AG20443 (cell line): Measurements from ENCODE around the gene AMOTL1.
A peak's percentile ranks its signal among the peaks of the same experiment; 100 is the strongest.

Experiments
- DNase-seq: peaks from one replicate; pipeline ENCODE4 v3.0.0; 2012; ENCODE audit warnings: low spot score, mixed read lengths

The AMOTL1 gene

GRCh38 chr11:94857337-94857736 lies 89.2 kb downstream of the AMOTL1 start:
- DNase-seq: no peak

- DNase-seq: no peak
These were observed 90.0 kb downstream of the AMOTL1 start for GRCh38 chr11:94858012-94858705.

- no peak for DNase-seq
These were observed 92.2 kb downstream of the AMOTL1 start for GRCh38 chr11:94860333-94860732.

GRCh38 chr11:94861306-94861845 lies 93.2 kb downstream of the AMOTL1 start:
- no peak for DNase-seq

DNA sequence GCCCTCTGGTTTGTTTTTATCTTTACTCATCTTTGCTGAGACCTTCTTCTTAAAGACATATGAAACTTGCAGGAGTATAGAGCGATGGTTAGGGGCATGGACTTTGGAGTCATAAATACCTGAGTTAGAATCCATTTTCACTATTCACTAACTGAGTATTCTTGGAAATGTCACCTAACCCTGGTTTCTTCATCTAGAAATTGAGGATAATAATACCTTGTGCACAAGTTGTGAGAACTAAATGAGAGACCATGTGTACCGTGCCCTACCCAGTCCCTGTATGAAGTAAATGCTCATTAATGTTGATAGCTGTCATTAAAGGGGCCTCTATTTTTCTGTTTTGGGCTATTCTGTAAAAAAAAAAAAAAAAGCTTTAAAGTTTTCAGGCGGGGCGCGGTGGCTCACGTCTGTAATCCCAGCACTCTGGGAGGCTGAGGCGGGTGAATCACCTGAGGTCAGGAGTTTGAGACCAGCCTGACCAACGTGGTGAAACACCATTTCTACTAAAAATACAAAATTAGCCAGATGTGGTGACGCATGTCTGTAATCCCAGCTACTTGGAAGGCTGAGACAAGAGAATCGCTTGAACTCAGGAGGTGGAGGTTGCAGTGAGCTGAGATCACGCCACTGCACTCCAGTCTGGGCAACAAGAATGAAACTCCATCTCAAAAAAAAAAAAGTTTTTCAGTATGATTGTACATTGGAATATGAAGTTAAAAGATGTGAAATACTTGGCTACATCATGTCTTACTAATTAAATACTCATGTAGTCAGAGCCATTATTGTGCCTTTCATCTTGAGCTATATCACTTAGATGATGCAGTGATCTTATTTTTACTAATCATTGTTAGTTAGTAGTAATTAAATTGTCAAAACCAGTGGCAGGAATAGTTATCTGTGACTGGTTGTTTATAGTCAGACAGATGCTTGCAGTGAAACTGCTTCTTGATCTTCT lies 95.0 kb downstream of the AMOTL1 start:
- DNase-seq: peak; percentile 29

GRCh38 chr11:94864506-94865045 lies 96.4 kb downstream of the AMOTL1 start:
- DNase-seq: no peak

- DNase-seq: no peak
These were observed 98.2 kb downstream of the AMOTL1 start for GRCh38 chr11:94866231-94866822.

DNA sequence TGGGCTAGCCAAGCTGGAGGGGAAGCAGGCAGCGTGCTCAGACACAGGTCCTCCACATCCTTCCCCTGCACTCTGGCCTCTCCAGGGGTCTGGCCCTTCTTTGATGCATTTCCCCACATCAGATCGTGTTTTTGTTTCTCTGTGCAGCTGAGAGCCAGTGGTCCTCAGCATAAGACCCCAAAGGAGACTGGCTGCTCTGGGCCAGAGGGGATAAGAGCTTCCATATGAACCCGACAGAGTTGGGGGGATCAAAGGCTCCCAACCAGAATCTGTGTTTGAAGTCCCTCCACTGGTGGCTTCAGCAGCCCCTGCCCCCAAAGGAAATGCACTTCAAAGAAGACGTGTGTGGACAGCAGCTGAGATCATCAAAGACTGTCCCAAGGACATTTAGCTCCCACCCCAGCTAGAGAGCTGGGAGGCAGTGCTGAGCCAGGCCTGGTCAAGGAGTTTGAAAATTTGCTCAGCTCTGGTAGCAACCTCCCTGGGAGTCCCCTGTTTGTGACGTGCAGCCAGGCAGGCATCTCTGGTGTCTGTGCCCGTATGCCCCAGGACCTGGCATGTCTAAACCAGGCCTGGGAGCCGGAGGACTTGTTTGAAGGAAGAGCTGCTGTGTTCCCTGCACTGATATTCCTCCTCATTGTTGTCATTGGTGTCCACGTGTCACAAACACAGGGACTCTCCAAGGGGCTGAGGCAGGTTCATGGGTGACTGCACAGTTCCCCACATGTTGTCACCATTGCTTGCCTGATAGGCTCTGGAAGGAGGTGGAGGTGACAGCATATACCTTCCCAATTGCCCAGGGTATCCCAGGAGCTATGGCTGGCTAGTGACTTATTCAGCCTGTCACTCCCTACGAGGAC lies 99.0 kb downstream of the AMOTL1 start:
- DNase-seq: no peak

GRCh38 chr11:94868468-94868867 lies 100.3 kb downstream of the AMOTL1 start:
- no peak for DNase-seq

GRCh38 chr11:94869186-94869585 lies 101.0 kb downstream of the AMOTL1 start:
- DNase-seq: no peak

- no peak for DNase-seq
These were observed 102.3 kb downstream of the AMOTL1 start for GRCh38 chr11:94870422-94870821.

GRCh38 chr11:94871491-94872185 lies 103.5 kb downstream of the AMOTL1 start:
- no peak for DNase-seq

DNA sequence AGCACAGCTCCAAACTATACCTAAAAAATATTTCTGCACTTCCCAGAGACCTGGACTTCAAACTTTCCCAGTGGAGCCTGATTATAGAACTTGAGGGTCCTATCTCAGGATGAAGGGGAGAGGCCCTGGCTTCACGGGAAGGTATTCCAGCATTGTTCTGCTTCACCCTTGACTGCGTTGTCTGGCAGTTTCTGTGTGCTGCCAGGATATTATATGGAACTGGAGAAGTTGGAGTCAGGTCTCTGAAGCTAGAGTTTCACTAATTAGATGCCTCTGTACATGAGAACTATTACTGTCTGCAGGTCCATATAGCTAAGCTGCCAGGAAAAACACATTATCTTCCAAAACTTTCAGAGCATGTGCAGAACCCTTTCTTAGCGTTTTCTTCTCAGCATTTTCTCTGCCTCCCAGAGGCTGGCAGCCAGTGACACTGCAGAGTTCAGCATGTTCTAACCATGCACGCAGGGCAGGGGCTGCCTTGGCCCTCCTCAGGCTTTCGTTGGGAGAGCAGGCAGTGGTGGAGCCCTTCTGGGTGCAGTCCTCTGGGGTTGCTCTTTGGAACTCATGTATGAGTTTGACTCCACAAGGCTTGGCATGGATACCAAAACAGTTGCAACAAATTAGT lies 105.9 kb downstream of the AMOTL1 start:
- no peak for DNase-seq

DNA sequence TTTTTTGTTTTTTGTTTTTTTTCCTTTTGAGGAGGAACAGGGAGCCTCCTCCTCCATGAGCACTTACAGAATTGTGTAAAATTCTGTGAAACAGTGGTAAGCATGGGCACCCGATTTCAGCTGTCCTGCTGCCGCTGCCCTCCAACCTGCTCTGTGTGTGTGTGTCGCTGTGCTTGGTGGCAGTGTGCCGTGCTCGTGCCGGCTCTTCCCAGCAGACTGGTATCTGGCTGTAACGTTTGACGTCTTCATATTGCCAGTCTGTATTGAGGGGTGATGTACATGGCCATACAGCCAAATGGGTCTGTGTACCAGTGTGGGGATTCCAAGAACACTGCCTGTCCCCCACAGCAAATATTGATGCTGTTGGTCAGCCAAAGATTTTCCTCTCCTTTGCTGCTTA lies 108.1 kb downstream of the AMOTL1 start:
- no peak for DNase-seq

DNA sequence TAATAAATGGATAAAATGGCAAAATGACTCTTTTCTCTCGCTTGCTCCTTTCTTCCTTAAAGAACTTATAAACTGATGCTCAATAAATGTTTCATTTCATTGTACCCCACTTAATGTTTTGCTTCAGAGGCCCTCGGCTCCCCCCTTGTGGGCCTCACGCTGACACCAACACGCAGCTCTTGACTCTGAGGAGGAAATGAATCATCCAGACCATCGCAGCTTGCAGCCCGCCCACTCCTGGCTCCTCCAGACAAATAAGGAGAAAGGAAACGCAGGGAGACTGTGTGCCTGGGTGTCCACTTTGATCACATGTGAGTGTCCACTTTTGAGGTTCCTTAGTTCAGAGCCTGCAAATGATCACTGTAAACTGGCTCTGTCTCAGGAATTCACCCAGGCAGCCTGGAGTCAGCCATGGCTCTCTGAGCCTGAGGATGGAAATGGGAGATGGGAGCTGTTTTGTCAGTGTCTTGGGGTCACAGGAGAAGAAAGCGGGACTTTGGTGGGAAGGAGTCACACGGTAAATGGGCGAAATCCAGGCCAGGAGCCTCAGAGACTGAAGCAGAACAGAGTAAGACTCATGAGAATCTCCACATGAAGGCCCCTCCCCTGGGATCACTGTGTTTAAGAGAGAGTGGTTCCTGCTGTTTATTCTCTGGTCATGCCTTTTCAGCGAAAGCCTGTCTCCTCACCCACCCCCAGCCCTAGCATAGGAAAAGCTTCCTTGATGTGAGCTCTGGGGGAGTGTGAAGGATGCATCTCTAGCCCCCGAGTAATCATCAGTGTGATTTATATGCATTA lies 108.7 kb downstream of the AMOTL1 start:
- DNase-seq: peak; percentile 96

DNA sequence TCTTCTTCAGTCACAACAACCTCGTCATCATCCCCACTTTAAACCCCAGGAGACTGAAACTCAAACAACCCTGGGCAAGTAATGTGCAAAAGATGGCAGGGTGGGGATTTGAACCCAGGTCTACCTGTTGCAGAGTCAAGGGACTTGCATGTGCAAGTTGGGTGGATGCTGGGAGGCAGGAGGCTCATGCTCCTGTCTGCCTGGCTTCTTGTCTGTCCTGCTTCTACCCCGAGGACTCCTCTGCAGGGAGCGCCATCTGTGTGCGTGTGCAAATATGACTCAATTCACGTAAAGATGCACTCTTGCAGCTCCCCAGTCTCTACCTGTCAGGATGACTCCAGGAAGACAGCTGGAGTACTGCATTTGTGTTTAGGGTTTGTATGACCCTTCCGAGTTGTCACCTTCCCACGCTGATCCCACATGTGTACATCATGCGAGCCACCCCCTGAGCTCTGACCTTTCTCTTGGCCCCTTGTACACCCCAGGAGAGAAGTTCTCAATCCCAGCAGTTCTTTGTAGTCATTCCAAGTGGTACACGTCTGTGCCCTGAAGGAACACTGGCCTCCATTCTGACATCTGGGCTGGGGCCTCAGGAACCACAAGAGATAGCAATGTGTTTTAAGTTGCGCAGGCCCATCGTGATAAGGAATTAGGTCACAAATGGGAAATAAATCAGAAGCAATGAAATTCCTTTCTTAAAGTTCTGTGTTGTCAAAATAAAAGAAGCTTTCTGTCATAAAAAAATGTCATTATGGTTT lies 109.5 kb downstream of the AMOTL1 start:
- DNase-seq: no peak

DNA sequence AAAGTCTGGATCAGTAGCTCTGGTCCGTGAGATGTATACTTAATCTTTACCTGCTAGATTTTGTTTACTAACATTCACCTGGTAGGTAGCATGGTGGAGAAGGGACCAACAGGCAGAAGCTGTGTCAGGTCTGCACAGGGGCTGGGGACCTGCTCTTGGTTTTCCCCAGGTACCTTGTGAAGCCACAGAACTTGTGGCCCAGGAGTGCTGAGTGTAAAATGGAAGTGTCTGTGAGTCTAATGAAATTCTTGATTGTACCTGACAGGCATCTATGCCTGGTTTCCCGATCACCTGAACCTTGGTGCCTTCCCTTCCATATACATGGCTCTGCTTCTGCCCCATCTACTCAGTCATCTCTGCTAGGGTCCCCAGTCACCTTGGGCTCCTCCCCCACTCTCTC lies 110.8 kb downstream of the AMOTL1 start:
- DNase-seq: no peak

DNA sequence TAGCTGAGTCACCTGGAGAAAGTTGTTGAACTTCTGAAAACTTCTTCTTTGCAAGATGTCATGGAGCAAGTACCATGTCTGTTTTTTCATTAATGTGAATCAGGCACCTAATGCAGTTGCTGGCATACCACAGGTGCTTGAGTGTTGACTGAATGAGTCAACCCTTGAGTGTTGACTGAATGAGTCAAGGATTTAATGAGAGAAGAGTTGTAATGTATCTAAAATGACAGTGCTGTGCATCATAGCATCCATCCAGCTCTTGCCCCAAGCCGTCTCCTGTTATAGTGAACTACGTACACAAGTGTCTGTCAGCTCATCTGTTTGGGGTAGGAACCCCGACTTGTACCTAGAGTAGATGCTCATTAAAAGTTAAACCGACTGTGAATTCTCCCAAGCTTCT lies 112.1 kb downstream of the AMOTL1 start:
- DNase-seq: peak; percentile 2

DNA sequence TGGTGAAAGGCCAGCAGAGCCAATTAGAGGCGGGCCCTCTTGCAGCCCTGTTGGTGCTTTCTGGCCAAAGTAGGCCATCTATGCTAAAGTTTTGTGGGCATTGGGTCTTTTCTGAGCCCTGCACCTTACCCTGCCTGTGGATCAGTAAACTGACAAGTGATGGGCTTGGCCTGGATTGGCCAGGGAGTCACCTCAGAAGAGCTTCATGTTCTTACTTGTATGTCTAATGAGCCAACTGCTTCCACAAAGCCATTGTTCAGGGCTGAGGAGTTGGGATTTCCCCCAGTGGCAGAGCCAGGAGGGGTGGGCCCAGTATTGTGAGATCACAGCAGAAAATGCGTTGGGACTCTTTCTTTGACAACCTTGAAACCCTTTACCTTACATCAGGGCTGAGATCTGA lies 114.8 kb downstream of the AMOTL1 start:
- DNase-seq: peak; percentile 4
